OCI-LY7 (cell line): ENCODE results near the gene FAR1. TPM values are rescaled to one million over a fixed set of nuclear protein-coding genes. Genes with fewer than 3 reads are reported as not detected.
A peak's percentile ranks its signal among the peaks of the same experiment; 100 is the strongest.

Experiments
- BruUV-seq: library from RNA; stranded (reverse); fragments of 400-500 nt; replicated peaks from 2 replicates; lab custom pipeline; 2021; lab: Mats Ljungman, UMichigan
- CTCF ChIA-PET: fragments of 300-600 bp; sonication (Branson Sonifier 250); formaldehyde crosslinking; loops from one replicate; lab custom pipeline; 2022; ENCODE audit warnings: antibody characterized with exemption; ENCODE audit not compliant: unreplicated experiment; lab: Charles Lee
- POLR2A ChIA-PET: fragments of 300-600 bp; sonication (Branson Sonifier 250); formaldehyde crosslinking; loops from one replicate; lab custom pipeline; 2022; ENCODE audit warnings: antibody characterized with exemption; lab: Charles Lee
- DNase-seq: peaks from one replicate; pipeline ENCODE4 v3.0.0-alpha.2; 2015; ENCODE audit warnings: low spot score
- H2AFZ ChIP-seq: fragments of 200-600 bp; sonication (generic), shearing (Covaris generic); 2 replicates; pipeline ENCODE4 v1.6.1; 2014; ENCODE audit warnings: mild to moderate bottlenecking, antibody characterized with exemption, low read length, moderate library complexity
- H3K27ac ChIP-seq: fragments of 200-600 bp; sonication (generic); 2 replicates; pipeline ENCODE4 v1.5.1; 2014; ENCODE audit warnings: mixed run types, low read depth, mild to moderate bottlenecking, moderate library complexity, low read length, inconsistent platforms; ENCODE audit not compliant: poor library complexity, severe bottlenecking
- H3K36me3 ChIP-seq: fragments of 200-600 bp; sonication (generic); 2 replicates; pipeline ENCODE4 v1.6.1; 2014; ENCODE audit warnings: mild to moderate bottlenecking, antibody characterized with exemption, low read length, moderate library complexity, mixed read lengths; ENCODE audit not compliant: insufficient read depth
- H3K4me1 ChIP-seq: fragments of 200-600 bp; sonication (generic); 2 replicates; pipeline ENCODE4 v1.5.1; 2014; ENCODE audit warnings: mild to moderate bottlenecking, low read length; ENCODE audit not compliant: insufficient read depth, poor library complexity, severe bottlenecking
- H3K4me2 ChIP-seq: fragments of 200-600 bp; sonication (generic); 2 replicates; pipeline ENCODE4 v1.6.1; 2014; ENCODE audit warnings: mild to moderate bottlenecking, low read length
- H3K4me3 ChIP-seq: fragments of 200-600 bp; sonication (generic); 2 replicates; pipeline ENCODE4 v1.5.1; 2014; ENCODE audit warnings: mild to moderate bottlenecking, low read depth, low read length; ENCODE audit not compliant: poor library complexity, severe bottlenecking
- H3K79me2 ChIP-seq: fragments of 200-600 bp; sonication (generic); 2 replicates; pipeline ENCODE4 v1.6.1; 2016; ENCODE audit warnings: low read depth, mild to moderate bottlenecking, low read length, moderate library complexity, mixed read lengths; ENCODE audit not compliant: insufficient read depth
- H3K9me2 ChIP-seq: fragments of 200-600 bp; sonication (generic); 2 replicates; pipeline ENCODE4 v1.6.1; 2016; ENCODE audit warnings: mild to moderate bottlenecking, low read length, mixed read lengths; ENCODE audit not compliant: insufficient read depth
- H3K9me3 ChIP-seq: fragments of 200-600 bp; sonication (generic); 2 replicates; pipeline ENCODE4 v1.6.1; 2014; ENCODE audit warnings: mild to moderate bottlenecking, mixed run types, low read length, mixed read lengths
- H4K20me1 ChIP-seq: fragments of 200-600 bp; sonication (generic); 2 replicates; pipeline ENCODE4 v1.6.1; 2014; ENCODE audit warnings: mild to moderate bottlenecking, antibody characterized with exemption, low read length, moderate library complexity, mixed read lengths; ENCODE audit not compliant: insufficient read depth
- EZH2phosphoT487 ChIP-seq: fragments of 200-600 bp; sonication (generic); IDR thresholded peaks from 2 replicates; pipeline ENCODE4 v1.6.1; 2018; ENCODE audit warnings: low read depth, borderline replicate concordance, mild to moderate bottlenecking, mixed run types, antibody characterized with exemption, low read length, moderate library complexity, mixed read lengths
- intact Hi-C: fragments of 100-400 bp; cut with micrococcal nuclease; formaldehyde crosslinking; loops from one replicate; pipeline ENCODE4 v1.10.0; 2022; ENCODE audit not compliant: unreplicated experiment
- total RNA-seq, 2 experiments: library from RNA; depleted of rRNA in 1 of 2; stranded (reverse); fragments of >200 nt in 1 of 2; shearing (Covaris generic) in 1 of 2; gene quantifications; 2 replicates each; pipeline ENCODE4 v1.2.3, GENCODE V29; 2014 to 2022
- TF ChIP-seq, protein P1 (sequence below): fragments of 200-600 bp; sonication (generic); conservative IDR thresholded peaks from 2 replicates; pipeline ENCODE4 v1.5.1; 2014; ENCODE audit warnings: mild to moderate bottlenecking, antibody characterized with exemption, low read length, moderate library complexity, mixed read lengths

FAR1 gene
- total RNA-seq, 2 experiments from 2014 or later: 52.1 to 87.7 TPM

DNA sequence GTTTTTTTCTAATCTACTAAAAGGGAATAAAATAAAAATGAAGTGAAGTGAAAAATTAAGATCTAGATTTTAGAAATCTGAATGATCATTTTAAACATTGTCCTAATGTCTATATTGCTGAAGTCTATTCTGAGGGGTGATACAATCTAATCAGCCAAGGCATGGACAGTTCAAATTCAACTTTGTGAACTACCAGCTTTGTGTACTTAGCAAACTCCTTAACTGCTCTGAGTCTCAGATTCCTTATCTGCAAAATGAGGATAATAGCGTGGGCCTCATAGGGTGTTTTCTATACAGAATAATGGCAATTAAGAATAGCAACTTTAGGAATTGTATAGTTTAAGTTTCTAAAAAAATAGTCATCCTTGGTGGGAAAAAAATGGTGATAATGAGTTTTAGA, 31.4 kb downstream of the FAR1 start:
- peaks cover 93% of the 10 kb centered on the region for H3K36me3 ChIP-seq
- H4K20me1 ChIP-seq: no peaks in the 10 kb centered on the region
- CTCF ChIA-PET: no interaction called here
- BruUV-seq: no TSS peak
- POLR2A ChIA-PET: no interaction called here
- no peaks in the 10 kb centered on the region for H3K9me2 ChIP-seq
- intact Hi-C loops: loop anchor here (2.0 kb wide), 1 partner anchor 23 kb away; no protein-coding TSS in a partner anchor
- H3K27ac ChIP-seq: no peak overlapping the region
- TF ChIP-seq EZH2phosphoT487: no peak
- TF ChIP-seq, protein P1, sequence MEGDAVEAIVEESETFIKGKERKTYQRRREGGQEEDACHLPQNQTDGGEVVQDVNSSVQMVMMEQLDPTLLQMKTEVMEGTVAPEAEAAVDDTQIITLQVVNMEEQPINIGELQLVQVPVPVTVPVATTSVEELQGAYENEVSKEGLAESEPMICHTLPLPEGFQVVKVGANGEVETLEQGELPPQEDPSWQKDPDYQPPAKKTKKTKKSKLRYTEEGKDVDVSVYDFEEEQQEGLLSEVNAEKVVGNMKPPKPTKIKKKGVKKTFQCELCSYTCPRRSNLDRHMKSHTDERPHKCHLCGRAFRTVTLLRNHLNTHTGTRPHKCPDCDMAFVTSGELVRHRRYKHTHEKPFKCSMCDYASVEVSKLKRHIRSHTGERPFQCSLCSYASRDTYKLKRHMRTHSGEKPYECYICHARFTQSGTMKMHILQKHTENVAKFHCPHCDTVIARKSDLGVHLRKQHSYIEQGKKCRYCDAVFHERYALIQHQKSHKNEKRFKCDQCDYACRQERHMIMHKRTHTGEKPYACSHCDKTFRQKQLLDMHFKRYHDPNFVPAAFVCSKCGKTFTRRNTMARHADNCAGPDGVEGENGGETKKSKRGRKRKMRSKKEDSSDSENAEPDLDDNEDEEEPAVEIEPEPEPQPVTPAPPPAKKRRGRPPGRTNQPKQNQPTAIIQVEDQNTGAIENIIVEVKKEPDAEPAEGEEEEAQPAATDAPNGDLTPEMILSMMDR: no peak
- DNase-seq: no peak
- H3K79me2 ChIP-seq: peaks cover 9% of the 10 kb centered on the region; the same call in 1 of the 2 replicates
- no peak overlapping the region for H3K4me2 ChIP-seq
- no peak overlapping the region for H2AFZ ChIP-seq
- H3K4me1 ChIP-seq: no peaks in the 10 kb centered on the region
- no peaks in the 10 kb centered on the region for H3K9me3 ChIP-seq
- no peak overlapping the region for H3K4me3 ChIP-seq

DNA sequence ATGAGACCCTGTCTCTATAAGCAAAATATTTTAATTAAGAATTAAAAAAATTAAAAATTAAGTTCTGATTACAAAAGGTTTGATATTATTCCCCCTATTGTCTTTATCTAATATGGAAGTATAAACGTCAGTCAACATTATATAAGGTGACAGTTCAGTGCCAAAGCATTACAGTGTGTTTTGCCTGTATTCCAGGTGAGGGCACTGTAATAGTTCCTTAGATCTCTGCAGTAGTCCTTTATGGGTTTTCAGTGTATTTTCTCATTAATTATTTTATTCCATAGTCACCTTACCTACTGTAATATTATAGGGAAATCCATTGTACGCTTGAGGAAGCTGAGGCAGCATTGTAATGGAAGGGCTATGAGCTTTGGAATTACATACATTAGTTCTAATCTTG, 33.0 kb downstream of the FAR1 start:
- no peak overlapping the region for H3K4me3 ChIP-seq
- no peak overlapping the region for H2AFZ ChIP-seq
- H3K9me2 ChIP-seq: no peaks in the 10 kb centered on the region
- ChIA-PET POLR2A (interaction anchor here (0.9 to 1.6 kb wide), 3 partner anchors 8 to 15 kb away, joined by 3 to 8 read pairs (median 6); no protein-coding TSS in a partner anchor), CTCF (no interaction called here)
- H3K79me2 ChIP-seq: no peaks in the 10 kb centered on the region
- no peak overlapping the region for H3K27ac ChIP-seq
- no peaks in the 10 kb centered on the region for H4K20me1 ChIP-seq
- no peak overlapping the region for H3K4me2 ChIP-seq
- intact Hi-C loops: no loop called here
- no peaks in the 10 kb centered on the region for H3K4me1 ChIP-seq
- TF ChIP-seq, protein P1: peak; percentile 64
- no peak for TF ChIP-seq EZH2phosphoT487
- H3K9me3 ChIP-seq: no peaks in the 10 kb centered on the region
- no TSS peak for BruUV-seq
- peaks cover 88% of the 10 kb centered on the region for H3K36me3 ChIP-seq
- DNase-seq: no peak

DNA sequence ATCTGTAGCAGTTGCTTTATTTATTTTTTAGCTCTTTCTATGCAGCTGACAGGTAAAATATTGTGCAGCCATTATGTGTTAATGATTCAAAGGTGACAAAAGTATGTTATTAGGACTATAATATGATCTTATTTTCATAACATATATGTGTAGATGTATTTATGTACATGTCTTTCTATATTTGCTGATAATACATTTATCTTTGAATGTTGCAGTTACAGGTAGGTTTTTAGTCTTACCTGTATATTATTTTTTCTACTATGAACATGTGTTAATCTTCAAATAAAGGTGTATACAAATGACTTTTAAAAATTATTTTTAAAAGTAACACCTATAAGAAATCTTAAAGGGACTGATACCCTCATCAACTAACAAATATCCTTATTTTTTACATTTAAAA, 33.6 kb downstream of the FAR1 start:
- no peaks in the 10 kb centered on the region for H4K20me1 ChIP-seq
- no peaks in the 10 kb centered on the region for H3K79me2 ChIP-seq
- TF ChIP-seq, protein P1: no peak
- TF ChIP-seq EZH2phosphoT487: no peak
- H3K36me3 ChIP-seq: peaks cover 88% of the 10 kb centered on the region
- no peaks in the 10 kb centered on the region for H3K9me3 ChIP-seq
- H2AFZ ChIP-seq: no peak overlapping the region
- H3K4me2 ChIP-seq: no peak overlapping the region
- no peaks in the 10 kb centered on the region for H3K4me1 ChIP-seq
- no peak overlapping the region for H3K27ac ChIP-seq
- POLR2A ChIA-PET: interaction anchor here (0.9 to 1.6 kb wide), 3 partner anchors 9 to 15 kb away, joined by 3 to 8 read pairs (median 6); no protein-coding TSS in a partner anchor
- no peaks in the 10 kb centered on the region for H3K9me2 ChIP-seq
- H3K4me3 ChIP-seq: no peak overlapping the region
- CTCF ChIA-PET: no interaction called here
- intact Hi-C loops: no loop called here
- BruUV-seq: no TSS peak
- no peak for DNase-seq
